ENCODE measurements around the gene COMMD10. TPM values are rescaled to one million over a fixed set of nuclear protein-coding genes. Genes with fewer than 3 reads are reported as not detected.

COMMD10 gene
- total RNA-seq, 1 donor from 2014 or later, result 28.6 TPM

DNA sequence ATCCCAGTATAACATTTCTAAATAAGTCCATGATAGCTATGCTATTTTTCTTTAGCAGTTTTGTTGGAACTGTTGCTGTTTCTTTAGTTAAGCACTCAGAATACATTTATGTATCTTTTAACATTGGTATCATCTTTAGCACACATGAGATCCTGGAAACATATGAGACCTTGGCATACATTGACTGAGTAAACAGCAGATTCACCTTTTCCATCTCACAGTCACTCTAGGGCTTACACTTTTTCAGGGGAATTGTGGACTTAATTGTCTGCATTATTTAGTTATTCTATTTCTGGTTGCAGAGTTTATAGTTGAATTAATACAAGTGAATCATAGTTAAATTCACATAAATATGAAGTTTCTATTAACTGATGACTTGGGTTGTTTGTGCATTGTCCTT is 70.1 kb downstream of the COMMD10 start:
- no peaks in the 10 kb centered on the region for H3K4me1 Mint-ChIP-seq (ENCODE audit: unreplicated experiment)
- TF ChIP-seq, protein P1, sequence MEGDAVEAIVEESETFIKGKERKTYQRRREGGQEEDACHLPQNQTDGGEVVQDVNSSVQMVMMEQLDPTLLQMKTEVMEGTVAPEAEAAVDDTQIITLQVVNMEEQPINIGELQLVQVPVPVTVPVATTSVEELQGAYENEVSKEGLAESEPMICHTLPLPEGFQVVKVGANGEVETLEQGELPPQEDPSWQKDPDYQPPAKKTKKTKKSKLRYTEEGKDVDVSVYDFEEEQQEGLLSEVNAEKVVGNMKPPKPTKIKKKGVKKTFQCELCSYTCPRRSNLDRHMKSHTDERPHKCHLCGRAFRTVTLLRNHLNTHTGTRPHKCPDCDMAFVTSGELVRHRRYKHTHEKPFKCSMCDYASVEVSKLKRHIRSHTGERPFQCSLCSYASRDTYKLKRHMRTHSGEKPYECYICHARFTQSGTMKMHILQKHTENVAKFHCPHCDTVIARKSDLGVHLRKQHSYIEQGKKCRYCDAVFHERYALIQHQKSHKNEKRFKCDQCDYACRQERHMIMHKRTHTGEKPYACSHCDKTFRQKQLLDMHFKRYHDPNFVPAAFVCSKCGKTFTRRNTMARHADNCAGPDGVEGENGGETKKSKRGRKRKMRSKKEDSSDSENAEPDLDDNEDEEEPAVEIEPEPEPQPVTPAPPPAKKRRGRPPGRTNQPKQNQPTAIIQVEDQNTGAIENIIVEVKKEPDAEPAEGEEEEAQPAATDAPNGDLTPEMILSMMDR (conservative IDR thresholded peaks at IDR 0.05), result no peak
- no peaks in the 10 kb centered on the region for H3K27me3 Mint-ChIP-seq
- H3K36me3 Mint-ChIP-seq, result peaks cover 15% of the 10 kb centered on the region
- no peak for DNase-seq (ENCODE audit: extremely low spot score, unreplicated experiment)
- peaks cover 5% of the 10 kb centered on the region for H3K9me3 Mint-ChIP-seq
- no peak overlapping the region for H3K4me3 Mint-ChIP-seq
- H3K27ac Mint-ChIP-seq, result no peak overlapping the region

DNA sequence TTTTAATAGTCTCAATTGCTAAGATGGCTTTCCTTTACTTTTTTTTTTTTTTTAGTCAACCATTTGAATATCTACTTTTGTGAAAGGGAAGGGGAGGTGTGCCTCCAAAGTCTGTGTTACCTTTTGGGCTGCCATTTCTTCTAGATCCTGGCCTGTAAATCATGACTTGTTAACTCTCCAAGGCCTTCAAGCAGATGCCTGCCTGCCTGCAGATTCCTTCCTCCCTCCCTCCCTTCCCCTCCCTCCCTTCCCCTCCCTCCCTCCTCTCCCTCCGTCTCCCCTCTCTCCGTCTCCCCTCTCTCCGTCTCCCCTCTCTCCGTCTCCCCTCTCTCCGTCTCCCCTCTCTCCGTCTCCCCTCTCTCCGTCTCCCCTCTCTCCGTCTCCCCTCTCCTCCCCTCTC is 73.1 kb downstream of the COMMD10 start:
- Mint-ChIP-seq H3K9me3 (peaks cover 5% of the 10 kb centered on the region), H3K27ac (no peak overlapping the region), H3K36me3 (peaks cover 8% of the 10 kb centered on the region), H3K4me1 (ENCODE audit: unreplicated experiment) (no peaks in the 10 kb centered on the region), H3K4me3 (no peak overlapping the region), H3K27me3 (no peaks in the 10 kb centered on the region)
- DNase-seq (ENCODE audit: extremely low spot score, unreplicated experiment), result no peak
- TF ChIP-seq, protein P1 (conservative IDR thresholded peaks at IDR 0.05), result no peak

DNA sequence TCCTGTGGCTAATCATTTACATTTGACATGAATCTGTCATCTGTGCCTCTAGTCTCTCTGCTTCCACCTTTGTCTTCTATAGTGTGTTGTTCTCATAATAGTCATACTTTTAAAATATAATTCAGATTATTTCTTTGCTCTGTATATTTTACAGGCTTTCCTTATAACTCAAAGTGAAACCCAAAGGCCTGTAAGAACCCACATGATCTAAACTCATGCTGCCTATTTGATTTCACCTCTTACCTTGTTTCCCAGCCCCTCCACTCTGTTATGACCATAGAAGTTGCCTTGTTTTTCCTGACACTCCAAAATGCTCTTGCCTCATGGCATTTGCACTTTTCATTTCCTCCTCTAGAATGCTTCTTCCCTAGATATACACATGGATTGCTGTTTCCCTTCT is 74.2 kb downstream of the COMMD10 start:
- no peaks in the 10 kb centered on the region for H3K27me3 Mint-ChIP-seq
- H3K4me3 Mint-ChIP-seq, result no peak overlapping the region
- TF ChIP-seq, protein P1 (conservative IDR thresholded peaks at IDR 0.05), result no peak
- no peak for DNase-seq (ENCODE audit: extremely low spot score, unreplicated experiment)
- H3K9me3 Mint-ChIP-seq, result peaks cover 5% of the 10 kb centered on the region
- H3K36me3 Mint-ChIP-seq, result peaks cover 8% of the 10 kb centered on the region
- no peaks in the 10 kb centered on the region for H3K4me1 Mint-ChIP-seq (ENCODE audit: unreplicated experiment)
- H3K27ac Mint-ChIP-seq, result no peak overlapping the region

DNA sequence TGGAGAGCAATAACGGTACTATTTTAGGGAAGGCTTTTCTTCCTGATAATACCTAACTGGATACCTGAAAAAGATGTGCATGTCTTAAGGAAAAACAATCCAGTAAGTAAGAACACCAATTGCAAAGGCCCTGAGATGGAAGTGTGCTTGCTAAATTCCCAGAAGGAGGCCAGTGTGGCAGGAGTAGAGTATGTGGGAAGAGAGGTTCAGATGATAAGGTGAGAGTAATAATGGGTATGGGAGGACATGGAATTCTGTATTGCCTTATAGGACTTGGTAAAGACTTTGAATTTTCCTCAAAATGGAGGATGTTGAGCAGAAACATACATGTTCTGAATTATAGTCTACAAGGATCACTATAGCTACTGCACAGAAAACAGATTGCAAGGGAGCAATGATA is 89.3 kb downstream of the COMMD10 start:
- TF ChIP-seq, protein P1 (conservative IDR thresholded peaks at IDR 0.05), result no peak
- Mint-ChIP-seq H3K27me3 (no peaks in the 10 kb centered on the region), H3K36me3 (peaks cover 4% of the 10 kb centered on the region), H3K9me3 (peaks cover 4% of the 10 kb centered on the region), H3K4me3 (no peak overlapping the region), H3K27ac (no peak overlapping the region), H3K4me1 (ENCODE audit: unreplicated experiment) (no peaks in the 10 kb centered on the region)
- DNase-seq (ENCODE audit: extremely low spot score, unreplicated experiment), result no peak

GRCh38 chr5:116176121-116176520 is 91.3 kb downstream of the COMMD10 start:
- H3K4me3 Mint-ChIP-seq, result no peak overlapping the region
- DNase-seq (ENCODE audit: extremely low spot score, unreplicated experiment), result no peak
- H3K9me3 Mint-ChIP-seq, result no peaks in the 10 kb centered on the region
- H3K27me3 Mint-ChIP-seq, result no peaks in the 10 kb centered on the region
- TF ChIP-seq, protein P1 (conservative IDR thresholded peaks at IDR 0.05), result no peak
- no peak overlapping the region for H3K27ac Mint-ChIP-seq
- H3K36me3 Mint-ChIP-seq, result peaks cover 4% of the 10 kb centered on the region
- no peaks in the 10 kb centered on the region for H3K4me1 Mint-ChIP-seq (ENCODE audit: unreplicated experiment)

GRCh38 chr5:116178925-116179324 is 94.1 kb downstream of the COMMD10 start:
- no peaks in the 10 kb centered on the region for H3K27me3 Mint-ChIP-seq
- H3K36me3 Mint-ChIP-seq, result no peaks in the 10 kb centered on the region
- no peak overlapping the region for H3K4me3 Mint-ChIP-seq
- no peak overlapping the region for H3K27ac Mint-ChIP-seq
- H3K9me3 Mint-ChIP-seq, result no peaks in the 10 kb centered on the region
- TF ChIP-seq, protein P1 (conservative IDR thresholded peaks at IDR 0.05), result no peak
- no peak for DNase-seq (ENCODE audit: extremely low spot score, unreplicated experiment)
- H3K4me1 Mint-ChIP-seq (ENCODE audit: unreplicated experiment), result no peaks in the 10 kb centered on the region
